KMS-11 (cell line): ENCODE results near the gene ABCA10.

Experiments used
- H2AFZ ChIP-seq: fragments of 200-600 bp; sonication (generic); 2 replicates; pipeline ENCODE4 v1.6.1; 2016; ENCODE audit warnings: antibody characterized with exemption, mixed run types, low read depth
- H3K27ac ChIP-seq: fragments of 200-600 bp; sonication (generic); 2 replicates; pipeline ENCODE4 v1.6.1; 2016; ENCODE audit warnings: mild to moderate bottlenecking, mixed run types
- H3K27me3 ChIP-seq: fragments of 200-600 bp; sonication (generic); 2 replicates; pipeline ENCODE4 v1.6.1; 2017; ENCODE audit warnings: mild to moderate bottlenecking, low read depth, mixed run types, moderate library complexity; ENCODE audit not compliant: insufficient read depth
- H3K36me3 ChIP-seq: fragments of 200-600 bp; sonication (generic); 2 replicates; pipeline ENCODE4 v1.6.1; 2017; ENCODE audit warnings: mild to moderate bottlenecking, mixed run types; ENCODE audit not compliant: insufficient read depth
- H3K4me1 ChIP-seq: fragments of 200-600 bp; sonication (generic); 2 replicates; pipeline ENCODE4 v1.6.1; 2016; ENCODE audit warnings: mild to moderate bottlenecking, low read depth, mixed run types; ENCODE audit not compliant: poor library complexity, severe bottlenecking
- H3K4me2 ChIP-seq: fragments of 200-600 bp; sonication (generic); 2 replicates; pipeline ENCODE4 v1.7.0; 2016; ENCODE audit warnings: mild to moderate bottlenecking, mixed run types
- H3K4me3 ChIP-seq: fragments of 200-600 bp; sonication (generic); IDR thresholded peaks from 2 replicates; pipeline ENCODE4 v1.6.1; 2017; ENCODE audit warnings: low read depth, low read length, mixed read lengths; ENCODE audit not compliant: insufficient read depth
- H3K79me2 ChIP-seq: fragments of 200-600 bp; sonication (generic); 2 replicates; pipeline ENCODE4 v1.6.1; 2016; ENCODE audit warnings: low read depth, mixed run types; ENCODE audit not compliant: insufficient read depth
- H3K9ac ChIP-seq: fragments of 200-600 bp; sonication (generic); 2 replicates; pipeline ENCODE4 v1.6.1; 2016; ENCODE audit warnings: mild to moderate bottlenecking, mixed run types
- H4K20me1 ChIP-seq: fragments of 200-600 bp; sonication (generic); 2 replicates; pipeline ENCODE4 v1.6.1; 2016; ENCODE audit warnings: mild to moderate bottlenecking, mixed run types; ENCODE audit not compliant: insufficient read depth
- CTCF ChIP-seq: fragments of 200-600 bp; sonication (generic); conservative IDR thresholded peaks from 2 replicates; pipeline ENCODE4 v1.6.1; 2017; ENCODE audit warnings: low read depth, mild to moderate bottlenecking, antibody characterized with exemption, low read length, moderate library complexity, mixed read lengths

The ABCA10 gene

GRCh38 chr17:69239611-69240600 is 11.3 kb upstream of the ABCA10 start:
- Histone ChIP-seq H3K27ac (no peak overlapping the region), H3K36me3 (no peaks in the 10 kb centered on the region; the same call in 1 of the 2 replicates), H2AFZ (no peak overlapping the region), H3K79me2 (no peaks in the 10 kb centered on the region), H3K27me3 (no peaks in the 10 kb centered on the region), H3K4me3 (no peak overlapping the region), H3K4me2 (no peak overlapping the region), H4K20me1 (no peaks in the 10 kb centered on the region), H3K4me1 (no peaks in the 10 kb centered on the region), H3K9ac (no peak overlapping the region)
- no peak for TF ChIP-seq CTCF

GRCh38 chr17:69236946-69237345 is 8.3 kb upstream of the ABCA10 start:
- no peaks in the 10 kb centered on the region for H3K4me1 ChIP-seq
- H2AFZ ChIP-seq, result no peak overlapping the region
- H3K9ac ChIP-seq, result no peak overlapping the region
- no peak overlapping the region for H3K4me2 ChIP-seq
- H3K36me3 ChIP-seq, result no peaks in the 10 kb centered on the region
- no peak overlapping the region for H3K4me3 ChIP-seq
- no peaks in the 10 kb centered on the region for H3K27me3 ChIP-seq
- TF ChIP-seq CTCF, result no peak
- H4K20me1 ChIP-seq, result no peaks in the 10 kb centered on the region
- H3K79me2 ChIP-seq, result no peaks in the 10 kb centered on the region
- H3K27ac ChIP-seq, result no peak overlapping the region

GRCh38 chr17:69236464-69236863 is 7.8 kb upstream of the ABCA10 start:
- Histone ChIP-seq H4K20me1 (no peaks in the 10 kb centered on the region), H3K27me3 (no peaks in the 10 kb centered on the region), H3K79me2 (no peaks in the 10 kb centered on the region), H3K9ac (no peak overlapping the region), H3K4me3 (no peak overlapping the region), H3K27ac (no peak overlapping the region), H3K36me3 (no peaks in the 10 kb centered on the region), H3K4me1 (no peaks in the 10 kb centered on the region), H2AFZ (no peak overlapping the region), H3K4me2 (no peak overlapping the region)
- no peak for TF ChIP-seq CTCF

GRCh38 chr17:69235338-69236058 is 6.9 kb upstream of the ABCA10 start:
- TF ChIP-seq CTCF, result peak; percentile 95
- Histone ChIP-seq H3K4me1 (no peaks in the 10 kb centered on the region), H3K27me3 (no peaks in the 10 kb centered on the region), H3K4me3 (no peak overlapping the region), H3K9ac (no peak overlapping the region), H4K20me1 (no peaks in the 10 kb centered on the region), H3K36me3 (no peaks in the 10 kb centered on the region), H3K79me2 (no peaks in the 10 kb centered on the region), H3K4me2 (no peak overlapping the region), H3K27ac (no peak overlapping the region), H2AFZ (no peak overlapping the region)
